ENCODE results near the gene SSTR3.
"Not testable (repeated sequence)": the region's sequence is repeated elsewhere in the genome, so short reads cannot be mapped to it uniquely, and the experiment has no call there.

SSTR3 gene

GRCh38 chr22:37179126-37179470, 33.2 kb downstream of the SSTR3 start:
- no peak for DNase-seq

DNA sequence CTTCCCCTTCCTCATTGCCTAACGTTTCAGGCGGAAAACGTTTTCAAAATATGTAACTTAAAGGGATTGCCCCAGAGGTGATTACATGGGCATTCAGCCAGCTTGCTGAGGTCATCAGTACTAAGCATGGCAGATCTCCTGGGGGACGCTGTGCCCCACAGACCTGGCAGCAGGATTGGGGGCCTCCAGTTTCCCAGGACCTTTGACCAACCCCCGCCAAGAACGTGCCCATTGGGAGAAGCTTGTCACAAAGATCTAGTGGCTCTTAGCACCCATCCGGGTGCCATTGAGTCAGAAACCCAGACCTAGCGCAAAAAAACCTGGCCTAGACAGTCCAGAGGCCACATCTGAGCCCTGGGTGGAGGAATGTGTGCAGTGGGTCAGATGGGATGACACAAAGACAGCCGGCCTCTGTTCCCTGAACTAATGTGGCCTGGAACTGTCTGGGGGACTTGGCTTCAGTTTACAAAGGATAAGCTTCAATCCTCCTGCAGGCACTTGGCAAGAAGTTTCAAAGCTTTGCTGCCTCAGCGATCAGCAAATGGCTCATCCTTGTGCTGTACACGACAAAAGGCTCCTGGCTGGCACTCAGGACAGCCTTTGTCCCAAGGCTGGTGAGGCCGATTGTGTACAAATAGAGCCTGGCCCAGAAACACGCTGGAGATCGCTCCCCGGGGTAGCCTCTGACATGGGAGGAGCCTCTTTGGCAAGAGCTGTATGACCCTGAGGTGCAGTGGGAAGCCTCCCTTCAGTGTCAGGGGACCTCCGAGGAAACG, 33.7 kb downstream of the SSTR3 start:
- no peak for DNase-seq

DNA sequence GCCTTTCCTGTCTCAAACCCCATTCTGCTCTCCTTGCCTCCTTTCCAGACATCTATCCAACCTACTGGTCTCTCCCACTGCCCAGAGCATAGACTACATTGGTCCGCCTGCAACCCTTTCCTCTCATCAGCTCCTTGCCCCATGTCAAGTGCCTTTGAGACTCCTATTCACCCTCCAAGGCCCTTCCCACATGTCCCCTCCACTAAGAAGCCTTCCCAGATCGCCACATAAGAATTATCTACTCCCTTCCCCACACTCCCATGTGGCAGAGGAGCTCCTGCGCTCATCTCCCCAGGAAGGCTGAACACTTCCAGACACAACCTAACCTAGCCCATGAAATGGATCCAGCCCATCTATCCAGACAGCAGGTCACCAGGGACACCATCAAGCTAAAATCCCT, 34.5 kb downstream of the SSTR3 start:
- no peak for DNase-seq

DNA sequence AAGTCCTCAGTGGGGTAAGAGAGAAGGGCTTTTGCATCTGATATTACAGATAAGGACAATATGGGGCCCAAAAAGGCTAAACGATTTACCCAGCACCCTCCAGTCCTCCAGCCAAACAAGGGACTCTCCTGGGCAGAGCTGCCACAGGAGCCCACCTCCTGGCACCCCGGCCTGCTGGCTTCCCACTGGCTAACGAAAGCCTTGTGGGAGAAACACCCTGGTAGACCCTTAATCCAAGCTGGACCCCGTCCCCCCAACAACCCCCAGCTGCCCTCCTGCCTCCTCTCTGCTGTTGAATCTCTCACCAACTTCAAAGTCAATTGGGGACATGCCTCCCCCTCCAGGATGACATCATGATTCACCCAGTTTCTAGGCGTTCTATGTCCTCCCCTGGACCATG, 35.1 kb downstream of the SSTR3 start:
- no peak for DNase-seq

- DNase-seq: peak; percentile 47
These were observed 35.7 kb downstream of the SSTR3 start for GRCh38 chr22:37176464-37177061.

- no peak for DNase-seq
These were observed 36.6 kb downstream of the SSTR3 start for GRCh38 chr22:37175414-37176281.

- DNase-seq: no peak
These were observed 37.3 kb downstream of the SSTR3 start for GRCh38 chr22:37174964-37175363.

GRCh38 chr22:37173709-37174108, 38.6 kb downstream of the SSTR3 start:
- no peak for DNase-seq

DNA sequence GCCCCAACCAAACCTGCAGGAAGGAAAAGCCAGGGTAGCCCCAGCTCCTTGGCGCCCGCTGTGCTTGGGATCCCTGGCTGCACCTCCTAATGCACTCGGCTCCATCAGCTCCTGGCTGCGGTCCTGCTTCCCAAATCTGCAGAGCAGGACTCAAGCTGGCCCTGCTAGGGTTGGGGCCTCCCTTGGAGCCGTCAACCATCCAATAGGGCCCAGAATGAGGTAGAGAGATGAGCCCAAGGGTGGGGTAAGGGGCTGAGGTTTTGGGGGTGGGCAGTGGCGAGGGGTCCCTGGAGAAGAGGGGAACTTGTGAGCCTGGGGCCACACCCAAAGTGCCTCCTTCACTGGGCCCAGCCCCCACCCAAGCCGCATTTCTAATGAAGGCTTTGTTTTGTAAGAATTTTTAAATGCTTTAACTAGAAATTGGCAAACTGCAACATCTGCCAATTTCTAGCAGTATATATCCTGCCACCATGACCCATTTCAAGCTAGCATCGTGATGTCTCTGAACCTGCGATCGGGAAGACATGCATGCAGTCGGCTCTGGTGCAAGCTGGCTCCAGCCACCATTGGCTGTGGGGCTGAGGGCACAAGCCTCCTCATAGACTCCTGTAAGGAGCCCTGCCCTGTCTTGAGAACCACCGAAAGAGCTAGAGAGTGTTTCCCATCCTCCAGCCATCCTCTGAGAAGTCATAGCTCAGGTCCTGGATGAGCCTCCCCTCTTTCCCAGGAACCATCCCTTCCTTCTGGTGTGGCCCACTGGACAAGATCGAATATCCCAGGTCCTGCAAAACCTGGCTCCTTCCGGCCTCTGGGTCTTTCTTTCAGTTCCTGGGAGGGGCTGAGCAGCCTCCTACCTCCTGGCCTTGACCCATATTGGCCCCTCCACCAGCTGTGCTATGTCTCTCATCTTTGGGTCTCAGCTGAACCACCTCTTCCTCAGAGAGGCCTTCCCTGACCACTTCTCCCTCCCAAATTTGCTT, 39.7 kb downstream of the SSTR3 start:
- DNase-seq: no peak

DNA sequence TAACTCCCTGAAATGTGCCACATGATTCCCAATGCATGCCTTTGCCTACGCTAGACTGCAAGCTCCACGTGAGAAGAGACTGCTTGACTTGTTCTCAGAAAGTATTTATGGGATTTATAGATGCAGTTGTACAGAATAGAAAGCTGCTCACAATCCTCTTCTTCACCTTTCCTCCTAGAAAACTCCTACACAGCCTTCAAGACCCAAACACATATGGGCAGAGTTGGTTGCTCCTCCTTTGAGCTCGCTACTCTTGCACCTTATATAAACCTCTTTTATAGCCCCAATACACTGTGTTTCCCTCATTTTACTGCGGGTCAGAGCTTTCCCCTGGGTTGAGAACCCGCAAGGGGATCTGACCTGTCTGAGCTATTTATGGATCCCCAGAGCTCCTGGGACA, 40.6 kb downstream of the SSTR3 start:
- DNase-seq: no peak

GRCh38 chr22:37170689-37171405, 41.4 kb downstream of the SSTR3 start:
- not testable (repeated sequence) for DNase-seq

DNA sequence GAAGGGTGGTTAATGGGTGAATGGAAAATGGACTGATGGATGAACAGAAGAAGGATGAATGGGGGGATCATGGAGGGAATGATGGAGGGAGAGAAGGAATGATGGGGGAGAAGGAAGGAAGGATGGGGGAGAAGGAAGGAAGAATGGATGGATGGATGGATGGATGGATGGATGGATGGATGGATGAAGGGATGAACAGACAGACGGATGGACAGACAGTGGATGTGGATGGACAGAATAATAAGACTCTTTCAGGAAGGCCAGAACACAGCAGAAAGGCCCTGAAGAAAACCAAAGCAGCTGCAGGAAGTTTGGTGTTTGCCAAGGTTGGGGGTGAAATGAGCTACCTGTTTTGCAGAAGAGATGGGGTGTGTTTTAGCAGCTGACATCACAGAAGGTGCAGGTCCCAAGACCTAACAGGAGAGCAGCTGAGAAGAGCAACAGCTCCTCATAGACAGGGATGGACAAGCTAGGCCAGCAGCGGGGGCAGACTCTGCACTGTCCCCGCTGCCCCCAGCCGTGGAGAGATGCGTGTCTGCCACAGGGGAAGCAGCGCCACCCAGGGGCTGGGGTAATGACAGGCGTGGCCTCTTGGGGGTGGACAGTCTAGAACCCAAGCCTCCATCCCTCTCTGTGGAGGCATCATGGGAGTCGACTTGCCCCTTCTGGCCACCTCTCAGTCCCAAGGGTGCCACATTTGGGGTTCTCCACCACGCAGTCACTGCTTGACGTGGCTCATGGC, 42.2 kb downstream of the SSTR3 start:
- no peak for DNase-seq

- DNase-seq: no peak
These were observed 42.9 kb downstream of the SSTR3 start for GRCh38 chr22:37169406-37169805.

GRCh38 chr22:37167981-37168647, 44.2 kb downstream of the SSTR3 start:
- DNase-seq: no peak

GRCh38 chr22:37167176-37167980, 44.9 kb downstream of the SSTR3 start:
- no peak for DNase-seq

GRCh38 chr22:37166675-37167066, 45.6 kb downstream of the SSTR3 start:
- peak; percentile 41 for DNase-seq

GRCh38 chr22:37165940-37166674, 46.2 kb downstream of the SSTR3 start:
- no peak for DNase-seq

- DNase-seq: no peak
These were observed 47.2 kb downstream of the SSTR3 start for GRCh38 chr22:37165066-37165465.

- no peak for DNase-seq
These were observed 47.8 kb downstream of the SSTR3 start for GRCh38 chr22:37164505-37164887.
